Measurements from ENCODE around the gene SDSL. TPM values are rescaled to one million over a fixed set of nuclear protein-coding genes. Genes with fewer than 3 reads are reported as not detected.

The SDSL gene
- total RNA-seq, 4 donors from 2014 or later, result 0.91 to 1.4 (median 0.98) TPM; not detected in 1

DNA sequence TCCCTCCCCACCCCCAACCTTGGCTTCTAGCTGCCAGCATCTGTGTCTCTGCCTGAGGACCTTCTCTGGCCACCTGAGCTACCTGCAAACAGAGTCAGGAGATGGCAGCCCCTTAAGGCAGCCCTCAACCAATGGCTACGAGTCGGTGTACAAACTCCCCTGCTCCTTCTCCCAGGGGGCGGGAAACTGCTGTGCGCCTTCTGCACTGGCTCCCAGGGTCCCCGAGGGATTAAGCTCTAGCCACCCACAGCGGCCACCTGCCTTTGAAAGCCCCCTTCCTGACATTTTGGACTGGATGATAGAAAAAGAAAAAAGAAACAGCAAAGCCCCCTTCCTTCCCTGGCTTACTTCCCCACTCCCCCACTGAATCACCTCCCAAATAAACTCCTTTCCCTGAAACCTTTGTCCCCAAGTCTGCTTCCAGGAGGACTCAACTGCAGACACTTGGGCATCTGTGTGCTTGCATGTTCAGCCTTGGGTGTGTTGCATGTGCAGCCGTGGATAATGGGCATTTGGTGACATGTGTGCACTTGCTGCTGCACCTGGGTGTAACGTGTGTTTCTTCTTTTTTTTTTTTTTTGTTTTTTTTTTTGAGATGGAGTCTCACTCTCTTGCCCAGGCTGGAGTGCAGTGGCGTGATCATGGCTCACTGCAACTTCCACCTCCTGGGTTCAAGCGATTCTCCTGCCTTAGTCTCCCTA is 24.5 kb upstream of the SDSL start:
- no peak overlapping the region for H3K27ac ChIP-seq
- intact Hi-C loops (cut with DNase I; ENCODE audit: low total_unique reads) (no loop called here), in situ Hi-C loops (cut with MboI; ENCODE audit: low sequenced_read_pairs in 4 of 4) (no loop called here)
- no peaks in the 10 kb centered on the region for H3K36me3 ChIP-seq
- TF ChIP-seq, protein P1, sequence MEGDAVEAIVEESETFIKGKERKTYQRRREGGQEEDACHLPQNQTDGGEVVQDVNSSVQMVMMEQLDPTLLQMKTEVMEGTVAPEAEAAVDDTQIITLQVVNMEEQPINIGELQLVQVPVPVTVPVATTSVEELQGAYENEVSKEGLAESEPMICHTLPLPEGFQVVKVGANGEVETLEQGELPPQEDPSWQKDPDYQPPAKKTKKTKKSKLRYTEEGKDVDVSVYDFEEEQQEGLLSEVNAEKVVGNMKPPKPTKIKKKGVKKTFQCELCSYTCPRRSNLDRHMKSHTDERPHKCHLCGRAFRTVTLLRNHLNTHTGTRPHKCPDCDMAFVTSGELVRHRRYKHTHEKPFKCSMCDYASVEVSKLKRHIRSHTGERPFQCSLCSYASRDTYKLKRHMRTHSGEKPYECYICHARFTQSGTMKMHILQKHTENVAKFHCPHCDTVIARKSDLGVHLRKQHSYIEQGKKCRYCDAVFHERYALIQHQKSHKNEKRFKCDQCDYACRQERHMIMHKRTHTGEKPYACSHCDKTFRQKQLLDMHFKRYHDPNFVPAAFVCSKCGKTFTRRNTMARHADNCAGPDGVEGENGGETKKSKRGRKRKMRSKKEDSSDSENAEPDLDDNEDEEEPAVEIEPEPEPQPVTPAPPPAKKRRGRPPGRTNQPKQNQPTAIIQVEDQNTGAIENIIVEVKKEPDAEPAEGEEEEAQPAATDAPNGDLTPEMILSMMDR (IDR thresholded peaks at IDR 0.05 in 4 of 5, conservative IDR thresholded peaks at IDR 0.05 in 1 of 5), result no peak
- TF ChIP-seq POLR2A (IDR thresholded peaks at IDR 0.05), result no peak
- no peaks in the 10 kb centered on the region for H3K9me3 ChIP-seq
- DNase-seq, result no peak
- no peaks in the 10 kb centered on the region for H3K4me1 ChIP-seq
- H3K27me3 ChIP-seq, result peaks cover under 1 to 10% (median 5%) of the 10 kb centered on the region in 3 donors
- ATAC-seq, result no peak
- H3K4me3 ChIP-seq, result no peak overlapping the region

DNA sequence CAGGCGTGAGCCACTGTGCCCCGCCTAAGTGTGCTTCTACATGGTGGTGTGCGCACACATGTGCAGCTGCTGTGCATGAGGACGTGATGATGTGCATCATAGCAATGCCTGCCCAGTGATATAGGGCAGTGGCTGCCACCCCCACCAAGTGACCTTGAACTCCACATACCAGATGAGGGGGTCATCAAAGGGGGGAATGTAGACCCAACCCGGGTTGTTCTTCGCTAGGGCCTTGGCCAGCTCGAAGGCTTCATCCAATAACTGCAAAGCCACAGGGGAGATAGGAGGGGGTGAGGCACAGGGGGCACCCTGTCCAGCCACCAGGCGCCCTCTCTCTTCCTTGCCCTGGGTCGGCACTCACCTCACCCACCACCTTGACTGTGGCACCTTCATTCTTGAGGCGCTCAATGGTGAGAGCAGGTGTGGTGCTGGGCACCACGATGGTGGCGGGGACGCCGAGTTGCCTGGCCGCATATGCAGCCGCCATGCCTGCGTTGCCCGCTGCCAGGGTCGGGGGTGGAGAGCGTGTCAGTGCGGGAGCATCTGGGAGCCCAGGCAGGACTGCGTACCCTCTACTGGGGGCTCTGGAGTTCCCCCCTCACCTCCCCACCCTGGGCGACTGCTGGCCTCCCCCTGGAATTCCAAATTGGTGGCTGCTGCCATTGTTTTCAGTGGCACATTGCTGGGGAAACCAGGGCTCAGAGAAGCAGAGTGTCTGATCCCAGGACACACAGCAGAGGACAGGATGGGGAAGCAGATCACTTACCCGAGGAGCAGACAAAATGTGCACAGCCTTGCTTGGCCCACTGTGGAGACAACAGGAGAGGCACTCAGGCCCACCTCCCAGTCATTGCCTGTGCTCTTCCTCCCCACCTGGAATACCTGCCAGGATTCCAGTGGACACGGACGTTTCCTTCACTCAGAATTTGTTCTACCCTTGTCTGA is 23.6 kb upstream of the SDSL start:
- TF ChIP-seq, protein P1 (IDR thresholded peaks at IDR 0.05 in 4 of 5, conservative IDR thresholded peaks at IDR 0.05 in 1 of 5), result no peak
- no peak for TF ChIP-seq POLR2A (IDR thresholded peaks at IDR 0.05)
- DNase-seq (no peak), ATAC-seq (no peak)
- H3K9me3 ChIP-seq, result no peaks in the 10 kb centered on the region
- H3K4me1 ChIP-seq, result no peaks in the 10 kb centered on the region
- intact Hi-C loops (cut with DNase I; ENCODE audit: low total_unique reads), result no loop called here
- H3K4me3 ChIP-seq, result no peak overlapping the region
- no peaks in the 10 kb centered on the region for H3K36me3 ChIP-seq
- H3K27me3 ChIP-seq, result peaks cover 2 to 10% (median 5%) of the 10 kb centered on the region in 3 donors
- H3K27ac ChIP-seq, result no peak overlapping the region
- in situ Hi-C loops (cut with MboI; ENCODE audit: low sequenced_read_pairs in 4 of 4), result no loop called here

DNA sequence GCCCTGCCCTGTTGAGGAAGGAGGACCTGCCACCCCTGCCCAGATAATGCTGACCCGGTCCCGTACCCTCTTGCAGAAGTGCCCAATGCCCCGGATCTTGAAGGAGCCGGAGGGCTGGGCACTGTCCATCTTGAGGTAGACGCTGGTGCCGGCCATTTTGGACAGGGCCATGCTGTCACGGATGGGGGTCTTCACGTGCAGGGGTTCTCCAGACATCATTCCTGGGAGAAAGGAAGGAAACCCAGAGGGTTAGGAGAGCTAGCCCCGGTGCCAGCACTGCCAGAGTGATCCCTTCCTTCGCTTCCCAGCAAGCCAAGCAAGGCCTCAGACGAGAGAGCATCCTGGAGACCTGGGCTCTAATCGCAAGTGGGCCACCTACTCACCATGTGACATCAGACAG is 22.7 kb upstream of the SDSL start:
- in situ Hi-C loops (cut with MboI; ENCODE audit: low sequenced_read_pairs in 4 of 4) (no loop called here), intact Hi-C loops (cut with DNase I; ENCODE audit: low total_unique reads) (no loop called here)
- no peak for ATAC-seq
- H3K36me3 ChIP-seq, result no peaks in the 10 kb centered on the region
- DNase-seq, result no peak
- H3K4me1 ChIP-seq, result peaks cover 0 to 8% of the 10 kb centered on the region in 2 donors
- H3K4me3 ChIP-seq, result no peak overlapping the region
- peaks cover 2 to 10% (median 5%) of the 10 kb centered on the region in 3 donors for H3K27me3 ChIP-seq
- no peaks in the 10 kb centered on the region for H3K9me3 ChIP-seq
- no peak overlapping the region for H3K27ac ChIP-seq
- no peak for TF ChIP-seq POLR2A (IDR thresholded peaks at IDR 0.05)
- TF ChIP-seq, protein P1 (IDR thresholded peaks at IDR 0.05 in 4 of 5, conservative IDR thresholded peaks at IDR 0.05 in 1 of 5), result no peak

DNA sequence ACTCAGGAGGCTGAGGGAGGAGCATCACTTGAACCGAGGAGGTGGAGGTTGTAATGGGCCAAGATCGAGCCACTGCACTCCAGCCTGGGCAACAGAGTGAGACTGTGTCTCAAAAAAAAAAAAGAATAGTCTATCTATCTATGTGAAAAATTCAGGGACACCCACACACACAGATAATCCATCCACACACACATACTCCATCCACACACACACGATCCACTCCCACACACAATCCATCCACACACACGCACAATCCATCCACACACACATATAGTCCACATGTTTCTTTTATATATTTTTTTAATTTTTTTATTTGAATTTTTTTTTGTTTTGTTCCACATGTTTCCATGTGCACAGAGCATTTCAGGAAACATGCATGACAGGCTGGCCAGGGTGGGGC is 21.8 kb upstream of the SDSL start:
- Histone ChIP-seq H3K36me3 (no peaks in the 10 kb centered on the region), H3K27ac (no peak overlapping the region), H3K4me3 (no peak overlapping the region), H3K9me3 (no peaks in the 10 kb centered on the region), H3K4me1 (peaks cover 0 to 10% of the 10 kb centered on the region in 2 donors), H3K27me3 (peaks cover 2 to 10% (median 5%) of the 10 kb centered on the region in 3 donors)
- intact Hi-C loops (cut with DNase I; ENCODE audit: low total_unique reads), result no loop called here
- ATAC-seq (no peak), DNase-seq (no peak)
- in situ Hi-C loops (cut with MboI; ENCODE audit: low sequenced_read_pairs in 4 of 4), result no loop called here
- no peak for TF ChIP-seq POLR2A (IDR thresholded peaks at IDR 0.05)
- TF ChIP-seq, protein P1 (IDR thresholded peaks at IDR 0.05 in 4 of 5, conservative IDR thresholded peaks at IDR 0.05 in 1 of 5), result no peak

Data from gastrocnemius medialis (tissue), 4 donors.